GM13976 (cell line): ENCODE measurements around the gene PSMD11.

Source experiments
- DNase-seq: peaks from one replicate; pipeline ENCODE4 v3.0.0; 2012; ENCODE audit warnings: low spot score
- CTCF ChIP-seq: IDR thresholded peaks from 2 replicates; pipeline ENCODE4 v1.5.1; 2012; ENCODE audit warnings: borderline replicate concordance, mild to moderate bottlenecking; ENCODE audit not compliant: insufficient read depth; ENCODE audit errors: extremely low read depth, missing control alignments, control extremely low read depth
- in situ Hi-C: fragments of 300-500 bp; cut with MboI; formaldehyde crosslinking; loops from one replicate; pipeline ENCODE4 v1.12.0; 2022; ENCODE audit warnings: low sequenced_read_pairs, mixed read lengths, inconsistent platforms; ENCODE audit not compliant: unreplicated experiment

Gene PSMD11

GRCh38 chr17:32513579-32513978, 69.3 kb downstream of the PSMD11 start:
- in situ Hi-C loops = no loop called here
- TF ChIP-seq CTCF = no peak
- DNase-seq = no peak

- in situ Hi-C loops = no loop called here
- DNase-seq = no peak
- no peak for TF ChIP-seq CTCF
Measured at GRCh38 chr17:32514606-32515005, 70.3 kb downstream of the PSMD11 start.

- no peak for TF ChIP-seq CTCF
- no peak for DNase-seq
- in situ Hi-C loops = no loop called here
Measured at GRCh38 chr17:32515677-32516383, 71.5 kb downstream of the PSMD11 start.

- no peak for DNase-seq
- TF ChIP-seq CTCF = no peak
- in situ Hi-C loops = no loop called here
Measured at GRCh38 chr17:32516450-32516849, 72.1 kb downstream of the PSMD11 start.

GRCh38 chr17:32516940-32517701, 72.8 kb downstream of the PSMD11 start:
- DNase-seq = no peak
- no peak for TF ChIP-seq CTCF
- in situ Hi-C loops = no loop called here

GRCh38 chr17:32517982-32518381, 73.7 kb downstream of the PSMD11 start:
- no peak for DNase-seq
- TF ChIP-seq CTCF = no peak
- in situ Hi-C loops = no loop called here
